SH-SY5Y (cell line): ENCODE measurements around the gene HMBS.

Experiments
- GATA2 ChIP-seq: IDR thresholded peaks from 2 replicates; pipeline ENCODE4 v1.6.1; 2011; ENCODE audit warnings: mild to moderate bottlenecking, low read depth, low read length
- GATA3 ChIP-seq: IDR thresholded peaks from 2 replicates; pipeline ENCODE4 v1.6.1; 2011; ENCODE audit warnings: low read depth, mild to moderate bottlenecking, low read length, moderate library complexity

GRCh38 chr11:119052163-119052814, 32.4 kb upstream of the HMBS start:
- TF ChIP-seq GATA2 (no peak), GATA3 (no peak)
